Stimulated activated naive CD8-positive, alpha-beta T cell treated with anti-CD3 and anti-CD28 coated beads, Interleukin-15, Interleukin-2, amounts not matched to agents 100 ng/mL and 50 ng/mL, for 24 hours (primary cell): ENCODE results near the gene MAP2K5.

Experiments used
- H3K27ac Mint-ChIP-seq: one replicate; pipeline ENCODE4 v1.8.0; 2021; ENCODE audit warnings: mild to moderate bottlenecking, mixed read lengths
- H3K27me3 Mint-ChIP-seq: one replicate; pipeline ENCODE4 v1.8.0; 2021; ENCODE audit warnings: mixed read lengths
- H3K36me3 Mint-ChIP-seq: one replicate; pipeline ENCODE4 v1.8.0; 2021; ENCODE audit warnings: low read depth, mixed read lengths
- H3K4me1 Mint-ChIP-seq: one replicate; pipeline ENCODE4 v1.8.0; 2021; ENCODE audit warnings: low read depth, mixed read lengths
- H3K4me3 Mint-ChIP-seq: one replicate; pipeline ENCODE4 v1.8.0; 2021; ENCODE audit warnings: mild to moderate bottlenecking, mixed read lengths
- H3K9me3 Mint-ChIP-seq: one replicate; pipeline ENCODE4 v1.8.0; 2021; ENCODE audit warnings: mixed read lengths

MAP2K5 gene

GRCh38 chr15:67850994-67851571 is 308.6 kb downstream of the MAP2K5 start:
- Mint-ChIP-seq H3K9me3 (no peaks in the 10 kb centered on the region), H3K4me3 (no peak overlapping the region), H3K27ac (no peak overlapping the region), H3K36me3 (no peaks in the 10 kb centered on the region), H3K27me3 (peaks cover 3% of the 10 kb centered on the region), H3K4me1 (peaks cover 12% of the 10 kb centered on the region)

- Mint-ChIP-seq H3K27ac (no peak overlapping the region), H3K4me1 (peaks cover 15% of the 10 kb centered on the region), H3K36me3 (no peaks in the 10 kb centered on the region), H3K4me3 (no peak overlapping the region), H3K27me3 (peaks cover 3% of the 10 kb centered on the region), H3K9me3 (no peaks in the 10 kb centered on the region)
Observed at GRCh38 chr15:67852418-67852817, 309.9 kb downstream of the MAP2K5 start.

GRCh38 chr15:67853454-67853853 is 311.0 kb downstream of the MAP2K5 start:
- H3K4me3 Mint-ChIP-seq, result no peak overlapping the region
- no peak overlapping the region for H3K27ac Mint-ChIP-seq
- H3K4me1 Mint-ChIP-seq, result peaks cover 15% of the 10 kb centered on the region
- no peaks in the 10 kb centered on the region for H3K9me3 Mint-ChIP-seq
- peaks cover 3% of the 10 kb centered on the region for H3K27me3 Mint-ChIP-seq
- H3K36me3 Mint-ChIP-seq, result no peaks in the 10 kb centered on the region

GRCh38 chr15:67854358-67854757 is 311.9 kb downstream of the MAP2K5 start:
- no peak overlapping the region for H3K4me3 Mint-ChIP-seq
- peaks cover 15% of the 10 kb centered on the region for H3K4me1 Mint-ChIP-seq
- peaks cover 3% of the 10 kb centered on the region for H3K27me3 Mint-ChIP-seq
- H3K9me3 Mint-ChIP-seq, result no peaks in the 10 kb centered on the region
- H3K36me3 Mint-ChIP-seq, result no peaks in the 10 kb centered on the region
- no peak overlapping the region for H3K27ac Mint-ChIP-seq

- peaks cover 3% of the 10 kb centered on the region for H3K27me3 Mint-ChIP-seq
- H3K36me3 Mint-ChIP-seq, result no peaks in the 10 kb centered on the region
- peaks cover 15% of the 10 kb centered on the region for H3K4me1 Mint-ChIP-seq
- no peaks in the 10 kb centered on the region for H3K9me3 Mint-ChIP-seq
- H3K4me3 Mint-ChIP-seq, result peak overlapping the region; percentile 13
- H3K27ac Mint-ChIP-seq, result peak overlapping the region; percentile 76
Observed at GRCh38 chr15:67855842-67856241, 313.3 kb downstream of the MAP2K5 start.
